ENCODE measurements around the gene LMTK3. TPM values are rescaled to one million over a fixed set of nuclear protein-coding genes. Genes with fewer than 3 reads are reported as not detected.

LMTK3 gene
- total and polyA plus RNA-seq, 2 of the 13 experiments (the other 11 are each of a cell fraction or from before 2014, with no cell fraction given): 0.18 to 0.29 TPM

DNA sequence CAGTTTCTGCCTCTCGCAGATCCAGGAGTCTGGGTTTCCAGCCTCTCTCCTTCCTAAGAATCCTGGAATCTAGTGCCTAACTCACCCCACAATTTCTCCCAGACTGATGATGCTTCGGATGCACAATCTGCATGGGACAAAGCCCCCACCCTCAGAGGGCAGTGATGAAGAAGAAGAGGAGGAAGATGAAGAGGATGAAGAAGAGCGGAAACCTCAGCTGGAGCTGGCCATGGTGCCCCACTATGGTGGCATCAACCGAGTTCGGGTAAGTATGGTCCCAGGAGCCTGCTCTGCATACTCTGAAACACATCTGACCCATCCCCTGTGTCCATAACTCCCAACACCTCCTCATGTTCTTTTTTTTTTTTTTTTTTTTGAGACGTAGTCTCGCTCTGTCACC lies 65.1 kb downstream of the LMTK3 start:
- ATAC-seq (no peak), DNase-seq (ENCODE audit: low spot score) (no peak), FAIRE-seq (no peak)
- H4K20me1 ChIP-seq (ENCODE audit: insufficient read depth, low read length): no peaks in the 10 kb centered on the region
- ChIA-PET CTCF (ENCODE audit: low intra/inter-chr PET ratio, low total read pairs) (no interaction called here), POLR2A (interaction anchor here (0.6 to 2.4 kb wide), 6 partner anchors 22 to 146 kb away, joined by 3 to 9 read pairs (median 4); partner anchors contain the start of gene KDELR1)
- H2AFZ ChIP-seq (ENCODE audit: low read length): no peak overlapping the region
- H3K9ac ChIP-seq (ENCODE audit: insufficient read depth, low read depth, low read length): peak overlapping the region; percentile 90
- WGBS (ENCODE audit: low lambda C conversion rate): 77% methylated on average over 6 of the region's 7 CpGs
- no peaks in the 10 kb centered on the region for H3K9me3 ChIP-seq (ENCODE audit: low read length)
- H3K4me2 ChIP-seq (ENCODE audit: low read depth, low read length): peak overlapping the region; percentile 96
- TF ChIP-seq, protein P1, sequence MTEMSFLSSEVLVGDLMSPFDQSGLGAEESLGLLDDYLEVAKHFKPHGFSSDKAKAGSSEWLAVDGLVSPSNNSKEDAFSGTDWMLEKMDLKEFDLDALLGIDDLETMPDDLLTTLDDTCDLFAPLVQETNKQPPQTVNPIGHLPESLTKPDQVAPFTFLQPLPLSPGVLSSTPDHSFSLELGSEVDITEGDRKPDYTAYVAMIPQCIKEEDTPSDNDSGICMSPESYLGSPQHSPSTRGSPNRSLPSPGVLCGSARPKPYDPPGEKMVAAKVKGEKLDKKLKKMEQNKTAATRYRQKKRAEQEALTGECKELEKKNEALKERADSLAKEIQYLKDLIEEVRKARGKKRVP (CRISPR knock-in tag; IDR thresholded peaks at IDR 0.05): no peak
- TF ChIP-seq NFE2 (CRISPR knock-in tag; IDR thresholded peaks at IDR 0.05) (no peak), PAF1 (CRISPR knock-in tag; IDR thresholded peaks at IDR 0.05) (no peak), ZNF205 (CRISPR knock-in tag; IDR thresholded peaks at IDR 0.05) (no peak), SUZ12 (IDR thresholded peaks at IDR 0.05; ENCODE audit: low read depth, low read length) (no peak), ATF7 (IDR thresholded peaks at IDR 0.05) (no peak), ATF7 (CRISPR knock-in tag; IDR thresholded peaks at IDR 0.05) (no peak), ZNF720 (CRISPR knock-in tag; IDR thresholded peaks at IDR 0.05) (no peak), ZNF350 (CRISPR knock-in tag; IDR thresholded peaks at IDR 0.05; ENCODE audit: borderline replicate concordance, low read depth) (no peak), ZNF230 (CRISPR knock-in tag; IDR thresholded peaks at IDR 0.05) (no peak), ZNF232 (CRISPR knock-in tag; IDR thresholded peaks at IDR 0.05; ENCODE audit: borderline replicate concordance) (no peak), SMYD3 (CRISPR knock-in tag; IDR thresholded peaks at IDR 0.05) (no peak), SNAPC2 (CRISPR knock-in tag; IDR thresholded peaks at IDR 0.05) (no peak), ZNF180 (CRISPR knock-in tag; IDR thresholded peaks at IDR 0.05; ENCODE audit: borderline replicate concordance, low read depth) (no peak)
- TF ChIP-seq, protein P2, sequence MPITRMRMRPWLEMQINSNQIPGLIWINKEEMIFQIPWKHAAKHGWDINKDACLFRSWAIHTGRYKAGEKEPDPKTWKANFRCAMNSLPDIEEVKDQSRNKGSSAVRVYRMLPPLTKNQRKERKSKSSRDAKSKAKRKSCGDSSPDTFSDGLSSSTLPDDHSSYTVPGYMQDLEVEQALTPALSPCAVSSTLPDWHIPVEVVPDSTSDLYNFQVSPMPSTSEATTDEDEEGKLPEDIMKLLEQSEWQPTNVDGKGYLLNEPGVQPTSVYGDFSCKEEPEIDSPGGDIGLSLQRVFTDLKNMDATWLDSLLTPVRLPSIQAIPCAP (CRISPR knock-in tag; IDR thresholded peaks at IDR 0.05; ENCODE audit: low read depth): no peak
- TF ChIP-seq, protein P3, sequence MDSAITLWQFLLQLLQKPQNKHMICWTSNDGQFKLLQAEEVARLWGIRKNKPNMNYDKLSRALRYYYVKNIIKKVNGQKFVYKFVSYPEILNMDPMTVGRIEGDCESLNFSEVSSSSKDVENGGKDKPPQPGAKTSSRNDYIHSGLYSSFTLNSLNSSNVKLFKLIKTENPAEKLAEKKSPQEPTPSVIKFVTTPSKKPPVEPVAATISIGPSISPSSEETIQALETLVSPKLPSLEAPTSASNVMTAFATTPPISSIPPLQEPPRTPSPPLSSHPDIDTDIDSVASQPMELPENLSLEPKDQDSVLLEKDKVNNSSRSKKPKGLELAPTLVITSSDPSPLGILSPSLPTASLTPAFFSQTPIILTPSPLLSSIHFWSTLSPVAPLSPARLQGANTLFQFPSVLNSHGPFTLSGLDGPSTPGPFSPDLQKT (CRISPR knock-in tag; IDR thresholded peaks at IDR 0.05; ENCODE audit: borderline replicate concordance): no peak
- TF ChIP-seq, protein P4, sequence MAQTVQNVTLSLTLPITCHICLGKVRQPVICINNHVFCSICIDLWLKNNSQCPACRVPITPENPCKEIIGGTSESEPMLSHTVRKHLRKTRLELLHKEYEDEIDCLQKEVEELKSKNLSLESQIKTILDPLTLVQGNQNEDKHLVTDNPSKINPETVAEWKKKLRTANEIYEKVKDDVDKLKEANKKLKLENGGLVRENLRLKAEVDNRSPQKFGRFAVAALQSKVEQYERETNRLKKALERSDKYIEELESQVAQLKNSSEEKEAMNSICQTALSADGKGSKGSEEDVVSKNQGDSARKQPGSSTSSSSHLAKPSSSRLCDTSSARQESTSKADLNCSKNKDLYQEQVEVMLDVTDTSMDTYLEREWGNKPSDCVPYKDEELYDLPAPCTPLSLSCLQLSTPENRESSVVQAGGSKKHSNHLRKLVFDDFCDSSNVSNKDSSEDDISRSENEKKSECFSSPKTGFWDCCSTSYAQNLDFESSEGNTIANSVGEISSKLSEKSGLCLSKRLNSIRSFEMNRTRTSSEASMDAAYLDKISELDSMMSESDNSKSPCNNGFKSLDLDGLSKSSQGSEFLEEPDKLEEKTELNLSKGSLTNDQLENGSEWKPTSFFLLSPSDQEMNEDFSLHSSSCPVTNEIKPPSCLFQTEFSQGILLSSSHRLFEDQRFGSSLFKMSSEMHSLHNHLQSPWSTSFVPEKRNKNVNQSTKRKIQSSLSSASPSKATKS (CRISPR knock-in tag; IDR thresholded peaks at IDR 0.05): no peak
- TF ChIP-seq, protein P5, sequence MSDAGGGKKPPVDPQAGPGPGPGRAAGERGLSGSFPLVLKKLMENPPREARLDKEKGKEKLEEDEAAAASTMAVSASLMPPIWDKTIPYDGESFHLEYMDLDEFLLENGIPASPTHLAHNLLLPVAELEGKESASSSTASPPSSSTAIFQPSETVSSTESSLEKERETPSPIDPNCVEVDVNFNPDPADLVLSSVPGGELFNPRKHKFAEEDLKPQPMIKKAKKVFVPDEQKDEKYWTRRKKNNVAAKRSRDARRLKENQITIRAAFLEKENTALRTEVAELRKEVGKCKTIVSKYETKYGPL (CRISPR knock-in tag; IDR thresholded peaks at IDR 0.05): no peak
- TF ChIP-seq, protein P6, sequence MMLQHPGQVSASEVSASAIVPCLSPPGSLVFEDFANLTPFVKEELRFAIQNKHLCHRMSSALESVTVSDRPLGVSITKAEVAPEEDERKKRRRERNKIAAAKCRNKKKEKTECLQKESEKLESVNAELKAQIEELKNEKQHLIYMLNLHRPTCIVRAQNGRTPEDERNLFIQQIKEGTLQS (CRISPR knock-in tag; IDR thresholded peaks at IDR 0.05): no peak
- peaks cover 16 to 43% of the 10 kb centered on the region in 2 experiments for H3K36me3 ChIP-seq (replicated peaks in 1 of 2; ENCODE audit: control insufficient read depth in 1 of 2, insufficient read depth in 2 of 2, low read length in 2 of 2)
- no peaks in the 10 kb centered on the region; a peak in 1 of 5 replicates for H3K27me3 ChIP-seq (ENCODE audit: control insufficient read depth in 1 of 2, insufficient read depth in 2 of 2, low read length in 2 of 2)
- peaks cover 17% of the 10 kb centered on the region for H3K79me2 ChIP-seq (ENCODE audit: insufficient read depth, low read length)
- in situ Hi-C loops (cut with HindIII; ENCODE audit: extremely low pct_ligation_motif_present, low pct_unique_long_range_greater_than_20kb): no loop called here
- H3K4me1 ChIP-seq (ENCODE audit: insufficient read depth, low read length): peaks cover 22% of the 10 kb centered on the region
- intact Hi-C loops (cut with micrococcal nuclease; ENCODE audit: unreplicated experiment): loop anchor here (10.0 kb wide), 1 partner anchor 92 kb away; no protein-coding TSS in a partner anchor
- H3K4me3 ChIP-seq (replicated peaks in 1 of 3; ENCODE audit: insufficient read depth in 1 of 3, low read depth in 2 of 3, low read length in 3 of 3): peak overlapping the region; percentile 77 to 95 (median 80)
- BruUV-seq (replicated peaks): no TSS peak
- H3K27ac ChIP-seq (ENCODE audit: extremely low read length, insufficient read depth, low read length): peak overlapping the region; percentile 71

All from HepG2 (cell line).